Heart left ventricle (tissue), 16 donors: ENCODE data around the gene KLHL15. TPM values are rescaled to one million over a fixed set of nuclear protein-coding genes. Genes with fewer than 3 reads are reported as not detected.

ENCODE experiments used
- ATAC-seq, 4 donors: fragments of 200-7000 bp; cut with Tn5 transposase; one replicate each; pipeline ENCODE4 v1.9.1; 2020 to 2022; ENCODE audit warnings: moderate library complexity in 4 of 4, mild to moderate bottlenecking in 3 of 4, moderate number of reproducible peaks in 1 of 4
- DNase-seq, 5 donors: peaks; one replicate each; pipeline ENCODE4 v3.0.0-alpha.2; 2020
- H3K27ac ChIP-seq, 12 donors: fragments of 200-600 bp; sonication (generic) in 4 of 12; one replicate each; pipeline versions ENCODE4 v1.5.0 to v1.8.0; 2016 to 2022; ENCODE audit warnings: mild to moderate bottlenecking in 2 of 12
- H3K27me3 ChIP-seq, 9 donors: fragments of 200-600 bp; sonication (generic) in 2 of 9; one replicate each; pipeline versions ENCODE4 v1.5.1 to v1.8.0; 2016 to 2022; ENCODE audit warnings: mild to moderate bottlenecking in 3 of 9
- H3K36me3 ChIP-seq, 9 donors: fragments of 200-600 bp; sonication (generic) in 2 of 9; one replicate each; pipeline versions ENCODE4 v1.5.0 to v1.8.0; 2018 to 2022; ENCODE audit warnings: mild to moderate bottlenecking in 2 of 9
- H3K4me1 ChIP-seq, 12 donors: fragments of 200-600 bp; sonication (generic) in 4 of 12; one replicate each; pipeline versions ENCODE4 v1.5.0 to v1.8.0; 2016 to 2022; ENCODE audit warnings: mild to moderate bottlenecking in 3 of 12
- H3K4me3 ChIP-seq, 12 donors: fragments of 200-600 bp; sonication (generic) in 4 of 12; one replicate each; pipeline versions ENCODE4 v1.5.0 to v1.8.0; 2017 to 2022; ENCODE audit warnings: mild to moderate bottlenecking in 9 of 12, moderate library complexity in 4 of 12
- H3K9me3 ChIP-seq, 12 donors: fragments of 200-600 bp; sonication (generic) in 4 of 12; one replicate each; pipeline versions ENCODE4 v1.5.0 to v1.8.0; 2016 to 2022; ENCODE audit warnings: mild to moderate bottlenecking in 1 of 12
- POLR2A ChIP-seq, 2 donors: fragments of 450-650 bp; IDR thresholded peaks; one replicate each; pipeline ENCODE4 v1.6.1; 2017; ENCODE audit warnings: antibody characterized with exemption in 2 of 2, mild to moderate bottlenecking in 2 of 2, moderate library complexity in 2 of 2
- WGBS, 4 donors: extraction: QIAGEN DNeasy Blood & Tissue Kit in 2 of 4; methylation state at CpG; one replicate each; pipeline versions ENCODE4 v1.1.5 to v1.1.7; 2013 to 2018; 5-methylcytosine and 5-hydroxymethylcytosine counted together
- intact Hi-C, 10 donors: fragments of 100-400 bp; cut with DNase I; formaldehyde crosslinking; loops; one replicate each; pipeline versions ENCODE4 v1.11.1 to v1.14.2; 2022
- polyA plus RNA-seq, 2 donors: library from polyadenylated mRNA; stranded (reverse); fragments of 200-250 nt; gene quantifications; one replicate each; pipeline ENCODE4 v1.2.3, GENCODE V29; 2013
- total RNA-seq, 9 donors: library from RNA; depleted of rRNA in 2 of 9; stranded (reverse); fragments of >200 nt in 2 of 9; fragmentation: NEBNext Ultra II Directional in 3 of 9; extraction: Animal tissue kit (Norgen Biotek cat#: 25700) in 3 of 9; gene quantifications; one replicate each; pipeline versions ENCODE4 v1.1.0 to v1.2.4, GENCODE V29; 2016 to 2023
- TF ChIP-seq, protein P1 (sequence below), 12 donors: fragments of 200-600 bp; sonication (generic) in 4 of 12; IDR thresholded peaks; one replicate each; pipeline versions ENCODE4 v1.5.0 to v1.8.0; 2018 to 2022; ENCODE audit warnings: antibody characterized with exemption in 12 of 12, mild to moderate bottlenecking in 5 of 12
- donor health status: ischemic (EF 13 %, LVEDD 7.1; RV severe dilation, severe dysfunction).
- donor health status: healthy with polysubstance abuse.
- donor health status: DM: no; HTN: yes; CAD: no.
- donor health status: DM: no; HTN: no; CAD: no.
- donor health status: ischemic (EF 25% LVEDD 6.9; RV normal size, moderate dysfunction).
- donor health status: ischemic (EF 25% LVEDD 5.7; RV mildly dilated, moderate dysfunction).
- donor health status: healthy.
- donor health status: DM: yes; HTN: yes; CAD: no.
- donor health status: ischemic (EF 35%, LVEDD 5.7; RV mildly dilated, moderate dysfunction).
- donor health status: nonischemic (EF 11% LVEDD 7.7; RV severe dilation, severe dysfunction).
- donor health status: DM: yes; HTN: yes; CAD: no.
- donor health status: PGD.
- donor health status: ischemic (EF 29% LVEDD 5.4; RV normal size, mild dysfunction).
- donor health status: nonischemic (EF 23%, LVEDD 6.1; RV moderate dilation, normal function).

The KLHL15 gene
- total and polyA plus RNA-seq, 11 donors = 1.4 to 8.4 (median 6.2) TPM

DNA sequence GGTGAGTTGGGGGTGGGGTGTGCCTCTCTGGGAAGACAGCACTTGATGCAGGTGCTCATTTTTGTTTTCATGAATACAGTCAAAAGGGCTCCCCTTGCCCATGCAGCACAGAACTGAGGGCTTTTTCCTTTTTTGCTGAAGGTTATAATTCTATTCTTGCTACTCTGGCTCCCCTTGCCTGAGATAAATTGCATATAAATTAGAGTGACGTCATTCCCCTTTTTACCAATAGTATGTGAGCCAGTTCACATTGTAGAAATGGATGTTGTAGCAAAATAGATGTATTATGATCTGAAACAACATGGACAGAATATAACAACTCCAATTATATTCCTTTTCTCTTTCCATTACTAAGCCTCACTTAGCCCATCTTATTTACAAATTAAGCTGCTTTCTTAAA is 90.8 kb downstream of the KLHL15 start:
- peaks cover 0 to 29% (median 0%) of the 10 kb centered on the region in 9 donors for H3K27me3 ChIP-seq

DNA sequence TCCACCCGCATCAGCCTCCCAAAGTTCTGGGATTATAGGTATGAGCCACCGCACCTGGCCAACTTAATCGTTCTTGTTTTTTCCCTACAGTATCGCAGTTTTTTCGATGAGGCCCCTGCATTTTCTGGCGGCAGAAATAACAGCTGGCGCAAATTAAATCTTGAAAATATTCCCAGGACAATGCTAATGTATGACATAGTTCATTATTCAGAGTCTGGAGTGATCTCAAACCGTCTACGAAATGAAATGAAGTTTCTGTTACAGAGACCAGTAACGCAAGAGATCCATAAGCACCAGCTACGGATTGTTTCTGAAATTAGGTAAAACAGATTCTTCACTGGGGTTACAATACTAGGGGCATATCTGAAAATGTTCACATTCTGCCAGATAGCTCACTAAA is 91.9 kb downstream of the KLHL15 start:
- H3K27ac ChIP-seq = no peak overlapping the region
- TF ChIP-seq, protein P1, sequence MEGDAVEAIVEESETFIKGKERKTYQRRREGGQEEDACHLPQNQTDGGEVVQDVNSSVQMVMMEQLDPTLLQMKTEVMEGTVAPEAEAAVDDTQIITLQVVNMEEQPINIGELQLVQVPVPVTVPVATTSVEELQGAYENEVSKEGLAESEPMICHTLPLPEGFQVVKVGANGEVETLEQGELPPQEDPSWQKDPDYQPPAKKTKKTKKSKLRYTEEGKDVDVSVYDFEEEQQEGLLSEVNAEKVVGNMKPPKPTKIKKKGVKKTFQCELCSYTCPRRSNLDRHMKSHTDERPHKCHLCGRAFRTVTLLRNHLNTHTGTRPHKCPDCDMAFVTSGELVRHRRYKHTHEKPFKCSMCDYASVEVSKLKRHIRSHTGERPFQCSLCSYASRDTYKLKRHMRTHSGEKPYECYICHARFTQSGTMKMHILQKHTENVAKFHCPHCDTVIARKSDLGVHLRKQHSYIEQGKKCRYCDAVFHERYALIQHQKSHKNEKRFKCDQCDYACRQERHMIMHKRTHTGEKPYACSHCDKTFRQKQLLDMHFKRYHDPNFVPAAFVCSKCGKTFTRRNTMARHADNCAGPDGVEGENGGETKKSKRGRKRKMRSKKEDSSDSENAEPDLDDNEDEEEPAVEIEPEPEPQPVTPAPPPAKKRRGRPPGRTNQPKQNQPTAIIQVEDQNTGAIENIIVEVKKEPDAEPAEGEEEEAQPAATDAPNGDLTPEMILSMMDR (IDR thresholded peaks at IDR 0.05) = no peak
- no peak overlapping the region for H3K4me3 ChIP-seq
- H3K4me1 ChIP-seq = peaks cover 0 to 14% (median 0%) of the 10 kb centered on the region in 12 donors
- ATAC-seq (no peak), DNase-seq (no peak)
- intact Hi-C loops = no loop called here
- peaks cover 0 to 27% (median 0%) of the 10 kb centered on the region in 9 donors for H3K27me3 ChIP-seq
- no peaks in the 10 kb centered on the region for H3K36me3 ChIP-seq
- no peaks in the 10 kb centered on the region for H3K9me3 ChIP-seq
- WGBS, 4 donors = 79 to 90% (median 81%) methylated on average over 11 of the region's 11 CpGs

More for the DNA sequence above, 90.8 kb downstream of the KLHL15 start:
- Histone ChIP-seq H3K4me3 (no peak overlapping the region), H3K27ac (no peak overlapping the region), H3K36me3 (no peaks in the 10 kb centered on the region), H3K4me1 (peaks cover 0 to 7% (median 0%) of the 10 kb centered on the region in 12 donors), H3K9me3 (no peaks in the 10 kb centered on the region)
- WGBS, 4 donors = 26 to 44% (median 33%) methylated on average over 1 of the region's 1 CpG
- ATAC-seq (no peak), DNase-seq (no peak)
- intact Hi-C loops = no loop called here
- no peak for TF ChIP-seq POLR2A (IDR thresholded peaks at IDR 0.05)
- TF ChIP-seq, protein P1 (IDR thresholded peaks at IDR 0.05) = no peak

Other genes with a start within 250 kb of the KLHL15 start
- gene SAT1, start 244.0 kb downstream of the KLHL15 start, total RNA-seq = 100 to 1,000 TPM in 6 of 9 donors, 10 to 100 TPM in 3; 67.0 to 373 (median 154) TPM
- gene SAT1, start 244.0 kb downstream of the KLHL15 start, polyA plus RNA-seq = 100 to 1,000 TPM; 219 to 814 TPM
- 100 to 1,000 TPM in 3 of 9 donors, 10 to 100 TPM in 6; 41.0 to 113 (median 92.2) TPM for gene APOO, start 119.2 kb downstream of the KLHL15 start, total RNA-seq
- gene APOO, start 119.2 kb downstream of the KLHL15 start, polyA plus RNA-seq = 10 to 100 TPM; 53.1 to 95.2 TPM
- gene CXorf58, start 119.2 kb downstream of the KLHL15 start, total RNA-seq = under 1 TPM in 4 of 9 donors, not detected in 5; 0.16 to 0.30 (median 0.24) TPM
- gene CXorf58, start 119.2 kb downstream of the KLHL15 start, polyA plus RNA-seq = under 1 TPM; 0.10 to 0.23 TPM
- gene EIF2S3, start 27.8 kb upstream of the KLHL15 start, total RNA-seq = 100 to 1,000 TPM in 1 of 9 donors, 10 to 100 TPM in 8; 60.0 to 126 (median 83.0) TPM
- 10 to 100 TPM; 22.9 to 70.0 TPM for gene EIF2S3, start 27.8 kb upstream of the KLHL15 start, polyA plus RNA-seq
- 10 to 100 TPM; 29.5 to 70.5 (median 44.8) TPM for gene ZFX, start 122.5 kb upstream of the KLHL15 start, total RNA-seq
- 1 to 10 TPM; 6.4 to 6.9 TPM for gene ZFX, start 122.5 kb upstream of the KLHL15 start, polyA plus RNA-seq